ENCODE results near the gene MYO18A.

DNA sequence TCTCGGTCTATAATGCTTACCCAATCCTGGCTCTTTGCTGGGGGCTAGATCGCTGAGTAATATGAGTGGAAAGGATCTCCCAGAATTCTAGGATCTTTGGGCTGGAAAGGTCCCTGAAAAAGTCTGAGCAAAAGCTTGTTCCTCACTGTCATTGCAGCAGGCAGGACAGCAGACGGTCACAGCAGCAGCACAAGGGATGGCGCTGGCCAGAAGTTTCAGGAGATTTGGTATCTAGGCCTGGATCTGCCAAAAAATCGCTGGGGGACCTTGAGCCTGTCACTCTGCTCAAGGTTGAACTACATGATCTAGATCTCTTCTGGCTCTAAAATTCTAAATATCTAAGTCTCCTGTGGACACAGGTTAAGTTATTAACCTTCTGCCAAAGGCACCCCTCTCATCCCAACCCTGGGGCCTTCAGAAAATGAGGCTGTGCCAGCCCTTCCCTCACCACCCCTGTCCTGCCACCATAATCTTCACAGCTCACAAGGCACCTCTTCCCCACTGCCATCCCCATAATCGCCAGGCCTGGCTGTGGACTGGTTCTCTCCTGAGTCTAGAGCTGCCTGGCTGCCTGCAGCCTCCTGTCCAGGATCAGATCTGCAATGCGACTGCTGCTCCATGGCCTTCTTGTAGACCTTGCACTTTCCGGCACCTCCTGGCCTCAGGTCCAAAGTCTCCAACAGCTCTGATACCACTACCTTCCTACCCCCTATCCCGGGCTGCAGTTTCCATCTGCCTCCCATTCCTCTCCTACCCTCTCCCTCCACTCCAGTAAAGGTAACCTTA is 10.2 kb downstream of the MYO18A start:
- TF ChIP-seq, protein P1, sequence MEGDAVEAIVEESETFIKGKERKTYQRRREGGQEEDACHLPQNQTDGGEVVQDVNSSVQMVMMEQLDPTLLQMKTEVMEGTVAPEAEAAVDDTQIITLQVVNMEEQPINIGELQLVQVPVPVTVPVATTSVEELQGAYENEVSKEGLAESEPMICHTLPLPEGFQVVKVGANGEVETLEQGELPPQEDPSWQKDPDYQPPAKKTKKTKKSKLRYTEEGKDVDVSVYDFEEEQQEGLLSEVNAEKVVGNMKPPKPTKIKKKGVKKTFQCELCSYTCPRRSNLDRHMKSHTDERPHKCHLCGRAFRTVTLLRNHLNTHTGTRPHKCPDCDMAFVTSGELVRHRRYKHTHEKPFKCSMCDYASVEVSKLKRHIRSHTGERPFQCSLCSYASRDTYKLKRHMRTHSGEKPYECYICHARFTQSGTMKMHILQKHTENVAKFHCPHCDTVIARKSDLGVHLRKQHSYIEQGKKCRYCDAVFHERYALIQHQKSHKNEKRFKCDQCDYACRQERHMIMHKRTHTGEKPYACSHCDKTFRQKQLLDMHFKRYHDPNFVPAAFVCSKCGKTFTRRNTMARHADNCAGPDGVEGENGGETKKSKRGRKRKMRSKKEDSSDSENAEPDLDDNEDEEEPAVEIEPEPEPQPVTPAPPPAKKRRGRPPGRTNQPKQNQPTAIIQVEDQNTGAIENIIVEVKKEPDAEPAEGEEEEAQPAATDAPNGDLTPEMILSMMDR (IDR thresholded peaks at IDR 0.05), result no peak
- TF ChIP-seq POLR2AphosphoS5 (IDR thresholded peaks at IDR 0.05) (no peak), POLR2A (IDR thresholded peaks at IDR 0.05) (no peak)

Data from prostate gland (tissue), 2 donors.